CD4-positive, CD25-positive, alpha-beta regulatory T cell (primary cell): ENCODE data around the gene RBSN. TPM values are rescaled to one million over a fixed set of nuclear protein-coding genes. Genes with fewer than 3 reads are reported as not detected.

ENCODE experiments used
- ATAC-seq, 2 donors: fragments of 150-1000 bp; cut with Tn5 transposase; one replicate each; pipeline ENCODE4 v1.10.0; 2021; ENCODE audit warnings: low read depth in 2 of 2, moderate number of reproducible peaks in 2 of 2, moderate library complexity in 1 of 2
- DNase-seq, 3 donors: peaks; one replicate each; pipeline versions ENCODE4 v3.0.0 to v3.0.0-alpha.2; 2012 to 2022; ENCODE audit warnings: mixed read lengths in 1 of 3
- H3K27ac ChIP-seq: one replicate; pipeline ENCODE4 v1.7.0; 2013; ENCODE audit warnings: mild to moderate bottlenecking, low read length; ENCODE audit not compliant: insufficient read depth, poor library complexity, severe bottlenecking
- H3K27me3 ChIP-seq: one replicate; pipeline ENCODE4 v1.7.0; 2013; ENCODE audit warnings: low read length; ENCODE audit not compliant: control insufficient read depth, insufficient read depth
- H3K36me3 ChIP-seq: one replicate; pipeline ENCODE4 v1.7.0; 2013; ENCODE audit warnings: mild to moderate bottlenecking, low read length, moderate library complexity; ENCODE audit not compliant: control insufficient read depth, insufficient read depth
- H3K4me1 ChIP-seq: 2 replicates; pipeline ENCODE4 v1.7.0; 2013; ENCODE audit warnings: mild to moderate bottlenecking, low read length; ENCODE audit not compliant: insufficient read depth, control insufficient read depth, poor library complexity, severe bottlenecking
- H3K4me3 ChIP-seq: one replicate; pipeline ENCODE4 v1.7.0; 2013; ENCODE audit warnings: low read depth, mild to moderate bottlenecking, low read length, moderate library complexity
- H3K9me3 ChIP-seq, 2 experiments: 1 replicate in 1 of 2; 2 replicates in 1 of 2; pipeline ENCODE4 v1.7.0; 2013; ENCODE audit warnings: low read length in 2 of 2, mild to moderate bottlenecking in 1 of 2, moderate library complexity in 1 of 2; ENCODE audit not compliant: control insufficient read depth in 2 of 2
- H3K27ac Mint-ChIP-seq, 3 donors: one replicate each; pipeline ENCODE4 v1.8.0; 2020 to 2022; ENCODE audit warnings: mild to moderate bottlenecking in 3 of 3, mixed read lengths in 3 of 3, moderate library complexity in 2 of 3
- H3K27me3 Mint-ChIP-seq: one replicate; pipeline ENCODE4 v1.8.0; 2022; ENCODE audit warnings: mild to moderate bottlenecking, mixed read lengths
- H3K36me3 Mint-ChIP-seq: one replicate; pipeline ENCODE4 v1.8.0; 2020; ENCODE audit warnings: mixed read lengths
- H3K4me1 Mint-ChIP-seq, 4 donors: one replicate each; pipeline ENCODE4 v1.8.0; 2020 to 2022; ENCODE audit warnings: mixed read lengths in 4 of 4, mild to moderate bottlenecking in 1 of 4
- H3K4me3 Mint-ChIP-seq, 4 donors: one replicate each; pipeline ENCODE4 v1.8.0; 2020 to 2022; ENCODE audit warnings: mild to moderate bottlenecking in 4 of 4, mixed read lengths in 4 of 4, moderate library complexity in 3 of 4
- H3K9me3 Mint-ChIP-seq, 7 donors: one replicate each; pipeline ENCODE4 v1.8.0; 2020 to 2022; ENCODE audit warnings: mixed read lengths in 7 of 7, mild to moderate bottlenecking in 3 of 7, moderate library complexity in 2 of 7
- polyA plus RNA-seq, 4 donors: library from polyadenylated mRNA; unstranded; fragments of 300-500 nt; fragmentation: Illumina TruSeq; gene quantifications; one replicate each; pipeline ENCODE4 v1.2.3, GENCODE V29; 2021
- total RNA-seq: library from RNA; stranded (reverse); gene quantifications from one replicate; pipeline ENCODE4 v1.2.3, GENCODE V29; 2022

RBSN gene
- total and polyA plus RNA-seq, 5 donors from 2014 or later, result 16.9 to 41.0 (median 22.2) TPM

- DNase-seq (no peak), ATAC-seq (no peak)
- Mint-ChIP-seq H3K27me3 (no peaks in the 10 kb centered on the region), H3K9me3 (no peaks in the 10 kb centered on the region), H3K27ac (peak overlapping the region in 2 of 3 donors; percentile 27 to 75), H3K4me3 (no peak overlapping the region), H3K36me3 (peaks cover 34% of the 10 kb centered on the region), H3K4me1 (peaks cover 4 to 21% (median 14%) of the 10 kb centered on the region in 4 donors)
- Histone ChIP-seq H3K27ac (no peak overlapping the region), H3K4me3 (no peak overlapping the region), H3K36me3 (peaks cover 98% of the 10 kb centered on the region), H3K27me3 (no peaks in the 10 kb centered on the region), H3K4me1 (peaks cover 8% of the 10 kb centered on the region), H3K9me3 (no peaks in the 10 kb centered on the region)
These were observed 55.4 kb downstream of the RBSN start for GRCh38 chr3:15043408-15044171.

- peaks cover 98% of the 10 kb centered on the region for H3K36me3 ChIP-seq
- no peak overlapping the region for H3K4me3 Mint-ChIP-seq
- no peaks in the 10 kb centered on the region for H3K27me3 ChIP-seq
- no peak for DNase-seq
- H3K27ac ChIP-seq, result no peak overlapping the region
- H3K27ac Mint-ChIP-seq, result no peak overlapping the region
- H3K4me3 ChIP-seq, result no peak overlapping the region
- H3K4me1 ChIP-seq, result peaks cover 8% of the 10 kb centered on the region
- no peaks in the 10 kb centered on the region for H3K27me3 Mint-ChIP-seq
- peaks cover under 1 to 21% (median 14%) of the 10 kb centered on the region in 4 donors for H3K4me1 Mint-ChIP-seq
- no peaks in the 10 kb centered on the region for H3K9me3 Mint-ChIP-seq
- no peak for ATAC-seq
- no peaks in the 10 kb centered on the region for H3K9me3 ChIP-seq
- peaks cover 39% of the 10 kb centered on the region for H3K36me3 Mint-ChIP-seq
These were observed 56.0 kb downstream of the RBSN start for GRCh38 chr3:15042936-15043335.

GRCh38 chr3:15041950-15042349 lies 57.0 kb downstream of the RBSN start:
- Histone ChIP-seq H3K4me3 (no peak overlapping the region), H3K9me3 (no peaks in the 10 kb centered on the region), H3K27me3 (no peaks in the 10 kb centered on the region), H3K4me1 (peaks cover 8% of the 10 kb centered on the region), H3K27ac (no peak overlapping the region), H3K36me3 (peaks cover 96% of the 10 kb centered on the region)
- Mint-ChIP-seq H3K27me3 (no peaks in the 10 kb centered on the region), H3K27ac (peak overlapping the region in 2 of 3 donors; percentile 37 to 60), H3K36me3 (peaks cover 40% of the 10 kb centered on the region), H3K4me3 (no peak overlapping the region), H3K9me3 (no peaks in the 10 kb centered on the region), H3K4me1 (peaks cover 0 to 21% (median 14%) of the 10 kb centered on the region in 4 donors)
- no peak for DNase-seq
- no peak for ATAC-seq

- no peak for DNase-seq
- no peaks in the 10 kb centered on the region for H3K27me3 ChIP-seq
- no peak overlapping the region for H3K27ac ChIP-seq
- no peak for ATAC-seq
- H3K36me3 ChIP-seq, result peaks cover 95% of the 10 kb centered on the region
- Mint-ChIP-seq H3K4me3 (no peak overlapping the region), H3K27me3 (no peaks in the 10 kb centered on the region), H3K4me1 (peaks cover 0 to 21% (median 13%) of the 10 kb centered on the region in 4 donors), H3K36me3 (peaks cover 30% of the 10 kb centered on the region), H3K9me3 (no peaks in the 10 kb centered on the region), H3K27ac (peak overlapping the region in 2 of 3 donors; percentile 12 to 72)
- no peak overlapping the region for H3K4me3 ChIP-seq
- H3K9me3 ChIP-seq, result no peaks in the 10 kb centered on the region
- peaks cover 8% of the 10 kb centered on the region for H3K4me1 ChIP-seq
These were observed 58.1 kb downstream of the RBSN start for GRCh38 chr3:15040844-15041243.

GRCh38 chr3:15038306-15038705 lies 60.6 kb downstream of the RBSN start:
- ATAC-seq (no peak), DNase-seq (no peak)
- no peaks in the 10 kb centered on the region for H3K9me3 Mint-ChIP-seq
- Histone ChIP-seq H3K4me3 (no peak overlapping the region), H3K27me3 (no peaks in the 10 kb centered on the region), H3K27ac (no peak overlapping the region), H3K4me1 (no peaks in the 10 kb centered on the region), H3K9me3 (no peaks in the 10 kb centered on the region), H3K36me3 (peaks cover 93% of the 10 kb centered on the region)
- H3K27me3 Mint-ChIP-seq, result no peaks in the 10 kb centered on the region
- no peak overlapping the region for H3K4me3 Mint-ChIP-seq
- H3K36me3 Mint-ChIP-seq, result peaks cover 30% of the 10 kb centered on the region
- H3K27ac Mint-ChIP-seq, result peak overlapping the region in 1 of 3 donors; percentile 54
- peaks cover 0 to 6% (median 1%) of the 10 kb centered on the region in 4 donors for H3K4me1 Mint-ChIP-seq

- Mint-ChIP-seq H3K36me3 (peaks cover 37% of the 10 kb centered on the region), H3K4me1 (no peaks in the 10 kb centered on the region), H3K27me3 (no peaks in the 10 kb centered on the region), H3K4me3 (no peak overlapping the region), H3K9me3 (no peaks in the 10 kb centered on the region), H3K27ac (peak overlapping the region in 1 of 3 donors; percentile 24)
- peaks cover 90% of the 10 kb centered on the region for H3K36me3 ChIP-seq
- no peak overlapping the region for H3K27ac ChIP-seq
- H3K4me1 ChIP-seq, result no peaks in the 10 kb centered on the region
- H3K9me3 ChIP-seq, result no peaks in the 10 kb centered on the region
- ATAC-seq (no peak), DNase-seq (no peak)
- H3K4me3 ChIP-seq, result no peak overlapping the region
- no peaks in the 10 kb centered on the region for H3K27me3 ChIP-seq
These were observed 65.8 kb downstream of the RBSN start for GRCh38 chr3:15033103-15033502.

GRCh38 chr3:15032650-15033049 lies 66.3 kb downstream of the RBSN start:
- Mint-ChIP-seq H3K4me1 (no peaks in the 10 kb centered on the region), H3K9me3 (no peaks in the 10 kb centered on the region), H3K27ac (peak overlapping the region in 2 of 3 donors; percentile 24 to 54), H3K27me3 (no peaks in the 10 kb centered on the region), H3K4me3 (no peak overlapping the region), H3K36me3 (peaks cover 34% of the 10 kb centered on the region)
- H3K9me3 ChIP-seq, result no peaks in the 10 kb centered on the region
- no peak overlapping the region for H3K27ac ChIP-seq
- H3K4me3 ChIP-seq, result no peak overlapping the region
- DNase-seq (no peak), ATAC-seq (no peak)
- H3K36me3 ChIP-seq, result peaks cover 88% of the 10 kb centered on the region
- no peaks in the 10 kb centered on the region for H3K27me3 ChIP-seq
- no peaks in the 10 kb centered on the region for H3K4me1 ChIP-seq

- no peak overlapping the region for H3K4me3 Mint-ChIP-seq
- peaks cover 86% of the 10 kb centered on the region for H3K36me3 ChIP-seq
- DNase-seq (no peak), ATAC-seq (no peak)
- H3K4me1 ChIP-seq, result no peaks in the 10 kb centered on the region
- H3K4me1 Mint-ChIP-seq, result peaks cover 0 to 5% (median 3%) of the 10 kb centered on the region in 4 donors
- H3K4me3 ChIP-seq, result no peak overlapping the region
- H3K36me3 Mint-ChIP-seq, result peaks cover 57% of the 10 kb centered on the region
- no peaks in the 10 kb centered on the region for H3K27me3 Mint-ChIP-seq
- H3K27ac Mint-ChIP-seq, result peak overlapping the region in 2 of 3 donors; percentile 17 to 57
- no peaks in the 10 kb centered on the region for H3K9me3 Mint-ChIP-seq
- H3K27ac ChIP-seq, result no peak overlapping the region
- H3K27me3 ChIP-seq, result no peaks in the 10 kb centered on the region
- no peaks in the 10 kb centered on the region for H3K9me3 ChIP-seq
These were observed 69.3 kb downstream of the RBSN start for GRCh38 chr3:15029625-15030024.
